ENCODE measurements around the gene PARP16. TPM values are rescaled to one million over a fixed set of nuclear protein-coding genes. Genes with fewer than 3 reads are reported as not detected.

The PARP16 gene
- total RNA-seq, 1 experiment from 2014 or later: 9.7 TPM

DNA sequence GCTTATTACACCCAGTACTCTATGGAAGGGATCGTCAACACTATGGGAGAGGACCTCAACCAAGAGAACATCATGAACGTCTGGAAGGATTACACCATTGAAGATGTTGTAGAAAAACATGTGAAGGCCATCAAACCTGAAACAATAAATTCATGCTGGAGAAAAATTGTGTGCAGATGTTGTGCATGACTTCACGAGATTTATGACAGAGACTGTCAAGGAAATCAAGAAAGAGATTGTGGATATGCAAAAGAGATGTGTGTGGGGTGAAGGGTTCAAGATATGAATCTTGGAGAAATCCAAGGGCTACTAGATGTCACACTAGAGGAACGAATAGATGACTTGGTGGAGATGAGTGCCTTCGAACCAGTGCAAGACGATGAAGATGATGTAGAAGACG lies 3.5 kb upstream of the PARP16 start:
- Histone ChIP-seq H3K79me2 (ENCODE audit: insufficient read depth, low read length) (no peaks in the 10 kb centered on the region), H3K4me2 (ENCODE audit: low read length) (no peak overlapping the region), H3K9ac (ENCODE audit: low read length) (no peak overlapping the region), H3K27ac (ENCODE audit: low read depth, low read length) (no peak overlapping the region), H3K36me3 (ENCODE audit: control insufficient read depth in 1 of 2, insufficient read depth in 2 of 2, low read length in 2 of 2) (no peaks in the 10 kb centered on the region), H3K9me2 (ENCODE audit: insufficient read depth) (no peaks in the 10 kb centered on the region), H3K4me1 (ENCODE audit: control insufficient read depth in 1 of 2, insufficient read depth in 2 of 2, low read length in 2 of 2) (peaks cover 11 to 24% of the 10 kb centered on the region in 2 experiments), H4K20me1 (ENCODE audit: insufficient read depth) (no peaks in the 10 kb centered on the region), H3K27me3 (ENCODE audit: insufficient read depth, low read length) (no peaks in the 10 kb centered on the region), H2AFZ (ENCODE audit: low read depth, low read length, poor library complexity, severe bottlenecking) (no peak overlapping the region), H3K4me3 (replicated peaks in 1 of 2; ENCODE audit: low read depth in 1 of 2, low read length in 2 of 2) (no peak overlapping the region), H3K9me3 (ENCODE audit: control insufficient read depth in 1 of 2, insufficient read depth in 1 of 2, low read depth in 1 of 2, low read length in 2 of 2) (no peaks in the 10 kb centered on the region)
- ATAC-seq (no peak), DNase-seq (ENCODE audit: low read depth, low spot score) (no peak)
- POLR2A ChIA-PET: interaction anchor here (1.3 kb wide), 1 partner anchor 14 kb away, joined by 6 read pairs; the partner anchor contains the start of gene RNU5B-1
- intact Hi-C loops (cut with micrococcal nuclease): no loop called here
- CTCF ChIA-PET: no interaction called here
- TF ChIP-seq EZH2phosphoT487 (IDR thresholded peaks at IDR 0.05; ENCODE audit: borderline replicate concordance) (no peak), POLR2AphosphoS5 (IDR thresholded peaks at IDR 0.05; ENCODE audit: low read depth, low read length) (no peak), TCF7L2 (IDR thresholded peaks at IDR 0.05; ENCODE audit: borderline replicate concordance, extremely low read depth, insufficient read depth, insufficient read length) (no peak), ELF1 (IDR thresholded peaks at IDR 0.05; ENCODE audit: borderline replicate concordance, low read depth) (no peak), FOSL1 (IDR thresholded peaks at IDR 0.05; ENCODE audit: low read depth) (no peak), CBX3 (IDR thresholded peaks at IDR 0.05; ENCODE audit: low read depth) (no peak), CEBPB (IDR thresholded peaks at IDR 0.05; ENCODE audit: low read depth) (no peak), SRF (IDR thresholded peaks at IDR 0.05; ENCODE audit: low read depth) (no peak), ZFX (IDR thresholded peaks at IDR 0.05) (no peak), ZNF274 (IDR thresholded peaks at IDR 0.05; ENCODE audit: low read depth, low read length) (no peak), JUND (IDR thresholded peaks at IDR 0.05) (no peak), RAD21 (IDR thresholded peaks at IDR 0.05; ENCODE audit: low read depth) (no peak)
- TF ChIP-seq, protein P1, sequence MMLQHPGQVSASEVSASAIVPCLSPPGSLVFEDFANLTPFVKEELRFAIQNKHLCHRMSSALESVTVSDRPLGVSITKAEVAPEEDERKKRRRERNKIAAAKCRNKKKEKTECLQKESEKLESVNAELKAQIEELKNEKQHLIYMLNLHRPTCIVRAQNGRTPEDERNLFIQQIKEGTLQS (IDR thresholded peaks at IDR 0.05): no peak
- TF ChIP-seq, protein P2, sequence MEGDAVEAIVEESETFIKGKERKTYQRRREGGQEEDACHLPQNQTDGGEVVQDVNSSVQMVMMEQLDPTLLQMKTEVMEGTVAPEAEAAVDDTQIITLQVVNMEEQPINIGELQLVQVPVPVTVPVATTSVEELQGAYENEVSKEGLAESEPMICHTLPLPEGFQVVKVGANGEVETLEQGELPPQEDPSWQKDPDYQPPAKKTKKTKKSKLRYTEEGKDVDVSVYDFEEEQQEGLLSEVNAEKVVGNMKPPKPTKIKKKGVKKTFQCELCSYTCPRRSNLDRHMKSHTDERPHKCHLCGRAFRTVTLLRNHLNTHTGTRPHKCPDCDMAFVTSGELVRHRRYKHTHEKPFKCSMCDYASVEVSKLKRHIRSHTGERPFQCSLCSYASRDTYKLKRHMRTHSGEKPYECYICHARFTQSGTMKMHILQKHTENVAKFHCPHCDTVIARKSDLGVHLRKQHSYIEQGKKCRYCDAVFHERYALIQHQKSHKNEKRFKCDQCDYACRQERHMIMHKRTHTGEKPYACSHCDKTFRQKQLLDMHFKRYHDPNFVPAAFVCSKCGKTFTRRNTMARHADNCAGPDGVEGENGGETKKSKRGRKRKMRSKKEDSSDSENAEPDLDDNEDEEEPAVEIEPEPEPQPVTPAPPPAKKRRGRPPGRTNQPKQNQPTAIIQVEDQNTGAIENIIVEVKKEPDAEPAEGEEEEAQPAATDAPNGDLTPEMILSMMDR (IDR thresholded peaks at IDR 0.05 in 2 of 3, conservative IDR thresholded peaks at IDR 0.05 in 1 of 3; ENCODE audit: borderline replicate concordance in 1 of 3, insufficient read depth in 1 of 3, low read depth in 2 of 3, low read length in 2 of 3): no peak
- TF ChIP-seq, protein P3, sequence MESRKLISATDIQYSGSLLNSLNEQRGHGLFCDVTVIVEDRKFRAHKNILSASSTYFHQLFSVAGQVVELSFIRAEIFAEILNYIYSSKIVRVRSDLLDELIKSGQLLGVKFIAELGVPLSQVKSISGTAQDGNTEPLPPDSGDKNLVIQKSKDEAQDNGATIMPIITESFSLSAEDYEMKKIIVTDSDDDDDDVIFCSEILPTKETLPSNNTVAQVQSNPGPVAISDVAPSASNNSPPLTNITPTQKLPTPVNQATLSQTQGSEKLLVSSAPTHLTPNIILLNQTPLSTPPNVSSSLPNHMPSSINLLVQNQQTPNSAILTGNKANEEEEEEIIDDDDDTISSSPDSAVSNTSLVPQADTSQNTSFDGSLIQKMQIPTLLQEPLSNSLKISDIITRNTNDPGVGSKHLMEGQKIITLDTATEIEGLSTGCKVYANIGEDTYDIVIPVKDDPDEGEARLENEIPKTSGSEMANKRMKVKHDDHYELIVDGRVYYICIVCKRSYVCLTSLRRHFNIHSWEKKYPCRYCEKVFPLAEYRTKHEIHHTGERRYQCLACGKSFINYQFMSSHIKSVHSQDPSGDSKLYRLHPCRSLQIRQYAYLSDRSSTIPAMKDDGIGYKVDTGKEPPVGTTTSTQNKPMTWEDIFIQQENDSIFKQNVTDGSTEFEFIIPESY (IDR thresholded peaks at IDR 0.05; ENCODE audit: extremely low read depth, insufficient replicate concordance, low read length): no peak
- TF ChIP-seq, protein P4, sequence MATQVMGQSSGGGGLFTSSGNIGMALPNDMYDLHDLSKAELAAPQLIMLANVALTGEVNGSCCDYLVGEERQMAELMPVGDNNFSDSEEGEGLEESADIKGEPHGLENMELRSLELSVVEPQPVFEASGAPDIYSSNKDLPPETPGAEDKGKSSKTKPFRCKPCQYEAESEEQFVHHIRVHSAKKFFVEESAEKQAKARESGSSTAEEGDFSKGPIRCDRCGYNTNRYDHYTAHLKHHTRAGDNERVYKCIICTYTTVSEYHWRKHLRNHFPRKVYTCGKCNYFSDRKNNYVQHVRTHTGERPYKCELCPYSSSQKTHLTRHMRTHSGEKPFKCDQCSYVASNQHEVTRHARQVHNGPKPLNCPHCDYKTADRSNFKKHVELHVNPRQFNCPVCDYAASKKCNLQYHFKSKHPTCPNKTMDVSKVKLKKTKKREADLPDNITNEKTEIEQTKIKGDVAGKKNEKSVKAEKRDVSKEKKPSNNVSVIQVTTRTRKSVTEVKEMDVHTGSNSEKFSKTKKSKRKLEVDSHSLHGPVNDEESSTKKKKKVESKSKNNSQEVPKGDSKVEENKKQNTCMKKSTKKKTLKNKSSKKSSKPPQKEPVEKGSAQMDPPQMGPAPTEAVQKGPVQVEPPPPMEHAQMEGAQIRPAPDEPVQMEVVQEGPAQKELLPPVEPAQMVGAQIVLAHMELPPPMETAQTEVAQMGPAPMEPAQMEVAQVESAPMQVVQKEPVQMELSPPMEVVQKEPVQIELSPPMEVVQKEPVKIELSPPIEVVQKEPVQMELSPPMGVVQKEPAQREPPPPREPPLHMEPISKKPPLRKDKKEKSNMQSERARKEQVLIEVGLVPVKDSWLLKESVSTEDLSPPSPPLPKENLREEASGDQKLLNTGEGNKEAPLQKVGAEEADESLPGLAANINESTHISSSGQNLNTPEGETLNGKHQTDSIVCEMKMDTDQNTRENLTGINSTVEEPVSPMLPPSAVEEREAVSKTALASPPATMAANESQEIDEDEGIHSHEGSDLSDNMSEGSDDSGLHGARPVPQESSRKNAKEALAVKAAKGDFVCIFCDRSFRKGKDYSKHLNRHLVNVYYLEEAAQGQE (IDR thresholded peaks at IDR 0.05; ENCODE audit: low read depth): no peak
- BruUV-seq (replicated peaks): no TSS peak
- RAD21 ChIA-PET (ENCODE audit: low non-redundant PET in 1 of 2, low total read pairs in 2 of 2, uncharacterized antibody in 2 of 2, unreplicated experiment in 2 of 2): no interaction called here

Measured in HCT116 (cell line).